HL-60/S4 treated with phorbol 12-myristate 13-acetate at 8.2 ng/mL for 4 days and 3 days (cell line): ENCODE results near the gene BMP5.
"Not testable (repeated sequence)": the region's sequence is repeated elsewhere in the genome, so short reads cannot be mapped to it uniquely, and the experiment has no call there.

ENCODE experiments used
- in situ Hi-C: fragments of 300-500 bp; cut with MboI; formaldehyde crosslinking; loops from 2 replicates; pipeline ENCODE4 v1.15.0; 2022; ENCODE audit warnings: low sequenced_read_pairs

The BMP5 gene

DNA sequence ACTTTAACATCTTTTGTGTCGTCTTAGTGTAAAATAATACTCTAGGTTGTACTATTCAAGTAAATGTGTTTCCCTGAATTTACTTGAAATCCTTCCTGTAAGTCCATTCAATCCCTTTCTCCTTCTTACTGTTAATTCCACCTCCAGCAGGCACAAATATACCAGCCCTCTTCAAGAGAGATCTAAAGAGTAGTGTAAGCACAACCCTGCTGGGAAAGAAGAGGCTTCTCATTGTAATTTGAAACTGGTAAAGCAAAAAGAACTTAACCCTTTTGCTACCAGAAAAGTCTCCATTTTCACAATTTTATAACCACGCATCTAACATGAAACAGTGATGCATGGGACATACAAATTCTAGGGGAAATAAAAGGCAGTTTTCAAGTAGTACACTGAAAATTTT lies at the start of gene BMP5:
TSS of gene BMP5 (minus strand) at position 191 of the 400 bp plus-strand sequence. CDS start 725 bp downstream, outside the sequence.
- in situ Hi-C loops: no loop called here

DNA sequence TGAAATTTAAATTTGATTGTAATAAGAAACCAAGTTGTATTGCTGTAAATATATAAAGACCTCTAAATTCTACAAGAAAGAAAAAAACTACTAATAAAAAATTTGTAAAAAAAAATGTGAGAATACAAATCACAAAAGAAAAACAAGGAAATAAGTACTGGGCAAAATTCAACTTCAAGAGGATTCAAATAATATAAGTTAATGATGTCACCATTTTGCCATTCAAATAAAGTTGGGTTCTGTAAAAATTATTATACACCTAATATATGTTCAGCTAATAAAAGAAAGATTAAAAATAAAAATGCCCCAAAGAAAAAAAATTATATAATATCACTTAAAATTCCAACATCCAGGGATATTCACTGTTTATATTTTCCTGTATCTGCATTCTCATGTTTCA lies 47.0 kb upstream of the BMP5 start:
- in situ Hi-C loops: no loop called here

DNA sequence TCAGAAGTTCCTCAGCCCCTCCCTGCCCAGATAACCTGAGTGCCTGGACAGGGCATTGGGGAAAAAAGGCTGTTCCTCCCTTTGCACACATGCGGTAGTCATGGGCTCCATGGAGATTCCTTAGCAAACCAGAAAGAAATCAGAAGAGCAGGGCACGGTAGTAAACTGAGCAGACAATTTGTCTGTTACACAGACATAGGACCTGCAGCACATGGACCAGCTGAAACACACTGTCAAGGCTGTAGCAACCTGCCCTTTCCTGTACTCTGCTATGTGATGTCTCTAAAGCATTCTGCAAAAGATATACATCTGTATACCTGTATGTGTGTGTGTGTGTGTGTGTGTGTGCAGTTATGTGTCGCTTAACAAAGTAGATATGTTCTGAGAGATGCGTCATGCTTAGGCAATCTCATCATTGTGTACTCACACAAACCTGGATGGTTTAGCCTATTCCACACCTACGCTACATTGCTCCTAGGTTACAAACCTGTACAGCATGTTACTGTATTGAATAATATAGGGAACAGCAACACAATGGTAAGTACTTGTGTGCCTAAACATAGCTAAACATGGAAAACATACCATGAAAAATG lies 44.4 kb upstream of the BMP5 start:
- in situ Hi-C loops: no loop called here

DNA sequence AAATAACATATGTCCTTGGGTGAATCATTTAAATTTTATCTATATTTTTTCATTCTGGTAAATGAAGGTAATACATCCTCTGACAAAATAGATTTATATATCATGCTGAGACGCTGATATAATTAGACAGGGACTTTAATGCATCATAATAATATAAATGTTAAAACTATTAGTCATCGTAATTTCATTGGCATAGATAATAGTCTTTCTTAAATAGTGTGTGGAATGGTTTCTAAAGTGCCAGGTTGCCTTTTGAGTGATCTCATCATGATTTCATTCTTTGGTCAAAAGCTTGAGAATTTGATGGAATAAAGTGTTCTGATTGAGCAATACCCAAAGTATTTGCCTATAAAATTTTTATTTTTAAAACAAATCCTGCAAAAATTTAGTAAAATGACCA lies 43.2 kb upstream of the BMP5 start:
- in situ Hi-C loops: no loop called here

DNA sequence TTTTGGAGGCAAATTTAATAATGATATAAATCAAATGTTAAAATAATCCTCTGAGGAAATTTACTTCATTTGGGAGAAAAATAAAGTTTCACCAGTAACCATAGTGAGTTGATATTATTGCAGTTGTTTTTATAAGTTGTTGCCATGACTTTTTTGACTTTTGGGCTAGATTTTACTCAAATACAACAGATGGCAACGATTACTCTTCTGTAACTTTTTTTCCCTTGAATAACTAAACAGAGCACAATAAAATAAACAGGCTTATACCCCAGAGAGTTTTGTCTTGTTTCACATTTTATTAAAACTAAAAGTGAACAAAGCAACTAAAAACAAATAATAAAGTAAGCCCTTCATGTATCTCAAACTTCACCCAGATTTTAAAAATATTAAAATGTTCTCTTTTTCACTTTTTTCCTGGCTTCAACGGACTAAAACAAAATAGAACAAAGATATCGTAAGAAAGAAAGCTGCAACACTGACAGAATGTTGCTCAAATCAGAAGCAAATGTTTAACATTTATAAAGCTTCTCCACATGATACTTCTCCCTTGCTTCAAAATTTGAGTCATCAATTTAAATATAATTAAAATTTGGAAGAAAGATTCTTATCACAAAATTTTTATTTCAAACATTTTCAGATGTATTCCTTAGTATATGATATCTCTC lies 42.5 kb upstream of the BMP5 start:
- in situ Hi-C loops: no loop called here

DNA sequence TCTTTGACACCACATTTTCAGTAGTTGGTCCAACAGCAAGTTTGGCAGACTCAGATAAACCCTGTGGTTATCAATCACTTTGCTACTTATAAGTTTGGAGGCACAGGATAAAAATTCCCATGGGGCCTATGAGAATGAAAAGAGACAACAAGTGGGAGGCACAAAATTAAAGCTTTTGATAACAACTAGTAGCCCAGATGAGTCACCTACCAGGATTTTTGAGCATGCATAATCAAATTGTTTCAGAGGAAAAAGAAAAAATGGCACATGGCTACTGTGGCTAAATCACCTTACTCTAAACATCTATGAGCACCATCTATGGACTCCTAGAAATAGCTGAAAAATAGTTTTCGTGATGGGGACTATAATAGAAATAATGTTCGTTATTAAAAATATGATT lies 40.8 kb upstream of the BMP5 start:
- in situ Hi-C loops: no loop called here

DNA sequence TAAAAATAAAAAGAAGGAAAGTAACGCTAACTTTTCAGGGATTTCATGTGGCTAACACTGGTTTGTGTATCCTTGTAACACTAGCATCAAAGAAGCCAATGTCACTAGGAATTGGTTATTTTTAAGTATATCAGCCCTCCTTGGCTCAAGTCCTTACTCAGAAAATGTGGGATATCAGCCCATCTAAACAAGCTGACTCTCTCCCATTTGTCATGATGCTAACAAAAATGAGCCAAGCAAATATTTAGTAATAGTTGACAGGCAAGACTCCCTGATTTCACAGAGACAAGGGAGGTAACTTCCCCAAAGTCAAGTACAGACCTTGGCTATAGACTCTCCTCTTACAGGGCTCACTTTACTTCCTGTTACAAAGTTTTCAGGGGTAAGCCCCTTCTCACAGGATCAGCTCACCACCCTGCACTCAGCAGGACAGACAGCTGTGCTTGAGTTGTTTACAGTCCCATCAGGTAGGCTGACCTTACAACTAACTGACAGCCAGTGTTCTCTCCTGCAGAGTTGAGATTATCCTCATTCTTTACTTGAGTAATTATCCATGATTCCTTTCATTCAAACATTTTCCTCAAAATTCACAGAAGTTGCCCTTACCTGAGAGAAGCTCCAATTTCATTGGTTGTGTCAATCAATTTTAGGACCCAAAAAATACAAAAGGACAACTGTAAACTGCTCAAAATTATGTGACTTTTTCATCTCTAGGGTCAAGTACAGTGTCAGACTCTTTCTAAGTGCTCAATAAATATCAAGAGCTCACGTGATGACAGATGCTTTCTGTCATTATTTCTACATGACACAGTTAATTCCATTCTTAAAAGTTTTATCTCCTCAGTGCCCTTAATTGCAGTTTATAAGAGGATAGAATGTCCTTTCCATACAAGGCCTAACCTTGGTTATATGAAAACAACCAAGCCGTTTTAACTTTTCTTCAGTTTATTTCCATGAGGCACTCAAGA lies 38.1 kb upstream of the BMP5 start:
- in situ Hi-C loops: no loop called here

DNA sequence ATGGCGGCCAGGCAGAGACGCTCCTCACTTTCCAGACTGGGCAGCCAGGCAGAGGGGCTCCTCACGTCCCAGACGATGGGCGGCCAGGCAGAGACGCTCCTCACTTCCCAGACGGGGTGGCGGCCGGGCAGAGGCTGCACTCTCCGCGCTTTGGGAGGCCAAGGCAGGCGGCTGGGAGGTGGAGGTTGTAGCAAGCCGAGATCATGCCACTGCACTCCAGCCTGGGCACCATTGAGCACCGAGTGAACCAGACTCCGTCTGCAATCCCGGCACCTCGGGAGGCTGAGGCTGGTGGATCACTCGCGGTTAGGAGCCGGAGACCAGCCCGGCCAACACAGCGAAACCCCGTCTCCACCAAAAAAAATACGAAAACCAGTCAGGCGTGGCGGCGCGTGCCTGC lies 35.1 kb upstream of the BMP5 start:
- in situ Hi-C loops: not testable (repeated sequence)

DNA sequence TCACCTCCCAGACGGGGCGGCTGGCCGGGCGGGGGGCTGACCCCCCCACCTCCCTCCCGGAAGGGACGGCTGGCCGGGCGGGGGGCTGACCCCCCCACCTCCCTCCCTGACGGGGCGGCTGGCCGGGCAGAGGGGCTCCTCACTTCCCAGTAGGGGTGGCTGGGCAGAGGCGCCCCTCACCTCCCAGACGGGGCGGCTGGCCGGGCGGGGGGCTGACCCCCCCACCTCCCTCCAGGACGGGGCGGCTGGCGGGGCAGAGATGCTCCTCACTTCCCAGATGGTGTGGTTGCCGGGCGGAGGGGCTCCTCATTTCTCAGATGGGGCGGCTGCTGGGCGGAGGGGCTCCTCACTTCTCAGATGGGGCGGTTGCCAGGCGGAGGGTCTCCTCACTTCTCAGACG lies 34.5 kb upstream of the BMP5 start:
- in situ Hi-C loops: not testable (repeated sequence)

DNA sequence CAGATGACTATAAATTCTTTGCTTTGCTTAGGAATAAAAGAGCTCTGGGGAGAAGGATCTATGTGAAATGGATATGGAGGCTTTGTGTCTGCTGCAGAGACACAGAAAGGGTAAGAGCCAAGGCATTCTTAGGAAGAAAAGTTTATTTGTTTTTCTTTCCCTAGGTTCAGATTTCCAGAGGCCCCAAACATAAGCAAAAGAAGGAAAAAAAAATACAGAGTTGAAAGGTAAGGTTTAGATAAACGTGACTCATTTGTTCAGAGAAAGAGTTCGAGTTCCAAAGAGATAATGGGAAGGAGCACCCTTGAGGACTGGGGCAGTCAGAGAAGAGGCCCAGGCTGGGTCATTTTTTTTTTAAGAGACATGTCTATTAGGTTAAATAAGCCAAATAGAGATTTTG lies 27.4 kb upstream of the BMP5 start:
- in situ Hi-C loops: no loop called here

DNA sequence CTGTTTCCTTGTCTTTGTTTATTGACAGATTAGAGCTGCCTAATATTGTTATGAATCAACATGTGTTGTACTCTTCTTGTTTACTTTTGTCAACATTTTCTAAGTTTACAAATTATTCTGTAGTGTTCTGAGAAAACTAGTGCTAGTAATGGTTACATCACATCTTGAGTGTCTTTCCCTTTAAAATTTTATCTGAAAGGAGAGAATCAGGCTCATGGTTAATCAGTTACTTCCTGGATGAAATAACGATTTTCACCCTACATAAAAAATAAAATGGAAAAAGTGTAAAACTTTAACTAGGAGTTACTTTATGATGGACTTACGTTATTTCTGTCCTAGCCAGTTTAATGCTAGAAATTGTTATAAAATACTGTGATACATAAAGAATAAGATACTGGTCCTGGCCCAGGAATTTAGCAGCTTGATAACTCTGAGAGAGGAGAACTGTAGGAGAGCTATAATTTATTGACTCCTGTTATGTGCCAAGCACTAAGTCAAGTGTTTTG lies 26.4 kb upstream of the BMP5 start:
- in situ Hi-C loops: no loop called here

DNA sequence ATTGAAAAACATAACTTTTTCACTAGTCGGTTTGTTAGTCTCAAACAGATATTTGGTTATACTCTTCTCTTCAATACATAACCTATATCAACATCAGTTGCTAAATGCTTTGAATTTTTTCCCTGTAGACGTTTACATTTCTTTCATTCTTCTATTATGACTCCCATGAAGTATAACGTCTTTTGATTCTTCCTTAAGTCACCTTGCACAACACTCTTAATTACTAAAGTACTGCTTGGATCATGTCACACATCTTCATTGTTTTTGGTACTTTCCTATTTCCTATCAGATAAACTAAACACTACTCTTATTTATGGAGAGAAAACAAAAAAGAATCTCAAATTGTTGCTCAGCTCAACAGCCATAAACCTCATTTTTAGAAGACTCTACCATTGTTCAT lies 23.0 kb upstream of the BMP5 start:
- in situ Hi-C loops: no loop called here

DNA sequence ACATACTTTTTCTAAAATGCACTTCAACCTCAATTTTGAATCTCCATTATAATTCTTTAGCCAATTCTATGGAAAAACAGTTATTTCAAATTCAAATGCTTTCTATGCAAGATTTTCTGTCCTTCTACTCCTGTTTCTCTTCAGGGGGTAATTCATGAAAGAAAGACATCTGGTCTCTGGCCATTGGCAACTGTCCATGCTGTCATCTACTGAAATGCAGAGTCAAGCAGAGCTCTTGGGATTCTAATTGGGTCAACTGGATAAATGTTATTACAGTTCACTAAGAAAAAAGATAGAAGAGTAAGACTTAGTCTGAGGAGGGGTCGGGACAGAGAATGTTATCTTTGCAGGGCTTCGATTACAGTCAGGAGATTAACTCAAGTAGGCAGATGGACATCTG lies 22.0 kb upstream of the BMP5 start:
- in situ Hi-C loops: no loop called here

DNA sequence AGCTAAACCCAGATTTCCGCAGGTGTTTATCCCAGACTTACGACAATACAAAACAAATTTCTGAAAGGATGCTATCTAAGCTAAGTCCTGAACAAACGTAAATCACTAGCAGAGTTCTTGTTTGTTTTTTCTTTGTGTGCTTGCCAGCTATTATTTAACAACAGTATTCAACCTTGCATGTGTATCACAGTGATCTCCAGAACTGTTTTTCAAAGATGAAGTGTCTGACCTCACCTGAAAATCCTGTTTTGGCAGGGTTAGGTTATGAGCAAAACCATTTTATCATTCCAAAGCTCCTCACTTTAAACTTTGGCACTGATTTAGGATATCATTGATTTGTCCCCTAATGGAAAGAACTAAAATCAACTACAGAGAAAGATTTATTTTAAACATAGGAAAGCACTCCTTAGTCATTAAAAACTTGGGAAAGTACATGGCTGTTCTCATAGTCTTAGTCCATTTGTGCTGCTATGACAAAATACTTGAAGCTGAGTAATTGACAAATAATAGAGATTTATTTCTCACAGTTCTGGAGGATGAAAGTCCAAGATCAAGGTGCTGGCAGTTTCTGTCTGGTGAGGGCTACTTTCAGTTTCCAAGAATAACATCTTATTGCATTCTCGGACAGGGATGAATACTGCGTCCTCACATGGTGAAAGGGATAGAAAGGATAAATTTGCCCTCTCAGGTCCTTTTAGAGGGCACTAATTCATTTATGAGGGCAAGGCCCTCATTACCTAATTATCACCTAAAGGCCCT lies 20.8 kb upstream of the BMP5 start:
- in situ Hi-C loops: no loop called here

DNA sequence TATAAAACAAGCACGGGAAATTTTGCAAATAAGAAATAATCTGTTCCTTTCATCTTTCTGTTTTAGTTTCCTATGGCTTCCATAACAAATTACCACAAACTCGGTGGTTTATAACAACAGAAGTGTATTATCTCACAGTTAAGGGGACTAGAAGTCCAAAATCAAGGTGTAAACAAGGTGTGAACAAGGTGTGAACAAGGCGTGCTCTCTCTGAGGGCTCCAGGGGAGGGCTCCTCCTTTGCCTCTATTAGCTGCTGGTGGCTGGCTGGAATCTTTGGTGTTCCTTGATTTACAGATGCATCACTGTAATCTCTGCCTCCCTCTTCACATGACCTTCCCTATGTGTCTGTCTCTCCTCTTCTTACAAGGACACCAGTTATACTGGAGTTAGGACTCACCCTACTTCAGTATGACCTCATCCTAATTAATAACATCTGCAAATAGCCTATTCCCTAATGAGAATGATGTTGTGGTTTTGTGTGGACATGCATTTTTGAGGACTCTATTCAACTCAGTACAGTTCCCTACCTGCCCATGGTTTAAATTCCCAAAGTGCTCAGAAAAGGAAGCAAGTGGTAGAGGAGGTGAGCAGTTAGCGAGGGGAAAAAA lies 17.5 kb upstream of the BMP5 start:
- in situ Hi-C loops: no loop called here

DNA sequence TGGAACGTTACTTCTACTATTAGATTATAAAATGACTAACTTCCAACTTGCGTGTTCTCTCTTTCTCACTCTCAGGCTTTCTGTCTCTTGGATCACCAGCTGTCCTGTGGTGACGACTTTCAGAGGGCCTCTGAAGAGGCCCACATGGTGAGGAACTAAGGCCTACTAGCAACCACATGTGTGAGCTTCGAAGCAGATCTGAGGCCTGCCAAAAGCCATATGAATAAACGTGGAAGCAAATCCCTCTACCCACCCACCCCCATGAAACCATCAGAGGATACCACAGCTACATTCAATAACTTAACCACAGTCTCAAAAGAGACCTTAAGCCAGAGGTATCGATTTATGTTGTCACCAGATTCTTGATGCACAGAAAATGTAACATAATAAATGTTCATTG lies 13.5 kb upstream of the BMP5 start:
- in situ Hi-C loops: no loop called here

DNA sequence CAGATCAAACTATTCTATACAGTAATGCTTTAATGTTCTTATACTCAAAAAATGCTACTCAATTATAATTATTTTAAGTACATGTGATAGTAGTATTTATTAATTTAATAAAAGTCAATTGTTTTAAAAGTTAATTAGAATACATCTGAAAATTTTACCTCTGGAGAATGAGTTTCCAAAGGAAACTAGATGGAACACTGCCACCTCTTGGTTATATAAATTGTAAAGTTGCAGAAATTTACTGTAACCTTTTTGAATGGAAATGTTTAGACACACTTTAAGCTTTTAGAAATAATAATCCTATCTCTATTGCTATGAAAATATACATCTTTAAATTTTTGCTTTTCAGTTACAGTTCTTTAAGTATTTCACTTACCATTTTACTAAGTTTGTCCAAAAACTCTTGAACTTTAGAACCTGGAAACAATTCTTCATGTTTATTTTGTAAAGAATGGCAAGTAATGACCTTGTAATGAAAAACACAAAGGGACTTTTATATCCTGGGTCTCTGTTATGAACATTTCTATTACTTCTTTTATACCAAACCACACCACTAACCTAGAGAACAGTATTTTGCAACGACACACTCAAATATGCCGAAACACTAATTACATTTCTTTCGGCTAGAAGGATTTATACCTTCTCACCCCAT lies 10.9 kb upstream of the BMP5 start:
- in situ Hi-C loops: no loop called here

DNA sequence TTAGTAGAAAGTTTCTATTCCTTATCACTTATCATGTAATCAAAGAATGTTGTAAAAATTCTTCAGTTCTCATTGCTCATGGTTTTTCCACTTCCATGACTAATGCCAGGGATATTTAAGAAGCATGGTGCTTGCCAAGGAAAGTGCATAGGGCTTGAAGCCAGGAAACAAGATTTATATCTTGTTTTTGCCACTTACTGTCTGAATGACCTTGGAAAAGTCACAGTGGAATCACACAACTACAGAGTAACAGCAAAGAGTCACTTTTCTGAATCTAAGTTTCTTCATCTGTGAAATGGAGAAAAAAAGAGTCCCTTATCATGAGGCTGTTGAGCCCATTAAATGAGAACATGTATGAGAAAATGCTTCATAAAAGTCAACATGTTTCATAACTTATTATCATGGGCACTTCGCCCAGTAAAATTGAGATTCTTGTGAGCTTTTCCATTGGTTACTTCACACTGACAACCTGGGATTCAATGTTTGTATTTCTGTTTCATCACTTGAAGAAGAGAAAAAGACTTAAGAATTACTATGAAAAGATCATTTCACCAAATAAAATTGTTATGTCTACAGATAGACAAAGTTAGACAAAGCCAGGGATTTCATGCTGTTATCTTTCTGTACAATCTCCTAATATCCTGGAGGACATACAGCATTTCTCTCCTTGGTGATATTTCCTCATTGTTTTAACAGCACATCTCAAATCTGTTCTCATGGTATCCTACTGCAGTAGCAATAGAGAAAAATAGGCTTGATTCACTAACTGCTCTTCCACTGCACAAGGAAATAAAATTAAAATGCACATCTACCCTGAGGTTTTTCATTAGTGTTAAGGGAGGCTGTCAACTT lies 7.6 kb upstream of the BMP5 start:
- in situ Hi-C loops: no loop called here

DNA sequence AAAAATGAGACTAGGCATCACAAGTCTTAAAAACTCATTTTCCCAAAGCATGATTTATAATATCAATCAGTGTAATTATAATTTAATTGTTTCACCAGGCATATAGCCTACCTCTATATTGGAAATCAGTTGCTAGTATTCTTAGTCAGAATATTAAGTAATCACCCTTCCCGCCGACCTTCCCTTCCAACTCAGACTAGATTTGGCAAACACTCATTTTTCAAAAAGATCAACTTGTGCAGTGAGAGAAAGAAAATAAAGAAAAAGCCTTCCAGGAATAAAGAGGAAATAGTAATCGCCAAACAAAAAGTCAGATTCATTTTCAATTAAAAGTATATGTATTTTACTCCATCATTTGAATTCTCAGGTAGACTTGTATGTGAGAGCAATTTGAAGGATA lies 1.9 kb upstream of the BMP5 start:
- in situ Hi-C loops: no loop called here
